Measurements from ENCODE around the gene CUL3. TPM values are rescaled to one million over a fixed set of nuclear protein-coding genes. Genes with fewer than 3 reads are reported as not detected.

Gene CUL3
- total and polyA plus RNA-seq, 2 experiments from 2014 or later, result 66.4 to 79.0 TPM

GRCh38 chr2:224469374-224469964 is 115.7 kb downstream of the CUL3 start:
- Histone ChIP-seq H3K9me3 (ENCODE audit: low read depth) (no peaks in the 10 kb centered on the region), H3K4me2 (no peak overlapping the region), H3K27me3 (no peaks in the 10 kb centered on the region), H4K20me1 (ENCODE audit: insufficient read depth, poor library complexity, severe bottlenecking) (no peaks in the 10 kb centered on the region), H2AFZ (no peak overlapping the region), H3K4me1 (ENCODE audit: insufficient read depth) (no peaks in the 10 kb centered on the region), H3K9me2 (replicated peaks; ENCODE audit: insufficient read depth) (no peaks in the 10 kb centered on the region), H3K79me2 (no peaks in the 10 kb centered on the region), H3K27ac (no peak overlapping the region), H3K4me3 (no peak overlapping the region), H3K36me3 (replicated peaks; ENCODE audit: insufficient read depth, low read depth) (no peaks in the 10 kb centered on the region)
- 82% methylated on average over 9 of the region's 9 CpGs for WGBS (ENCODE audit: low lambda C conversion rate, missing lambda C conversion rate)
- DNase-seq (ENCODE audit: low spot score), result no peak
- TF ChIP-seq EZH2phosphoT487 (IDR thresholded peaks at IDR 0.05; ENCODE audit: low read depth, severe bottlenecking, unreplicated experiment) (no peak), CTCF (IDR thresholded peaks at IDR 0.05; ENCODE audit: poor library complexity) (no peak), EZH2 (IDR thresholded peaks at IDR 0.05; ENCODE audit: borderline replicate concordance) (no peak)

- H3K27ac ChIP-seq, result peak overlapping the region; percentile 46
- no peaks in the 10 kb centered on the region for H3K9me2 ChIP-seq (replicated peaks; ENCODE audit: insufficient read depth)
- no peak for TF ChIP-seq EZH2phosphoT487 (IDR thresholded peaks at IDR 0.05; ENCODE audit: low read depth, severe bottlenecking, unreplicated experiment)
- no peak for TF ChIP-seq CTCF (IDR thresholded peaks at IDR 0.05; ENCODE audit: poor library complexity)
- TF ChIP-seq EZH2 (IDR thresholded peaks at IDR 0.05; ENCODE audit: borderline replicate concordance), result no peak
- no peak overlapping the region for H3K4me2 ChIP-seq
- no peaks in the 10 kb centered on the region for H3K27me3 ChIP-seq
- no peak overlapping the region for H2AFZ ChIP-seq
- H3K36me3 ChIP-seq (replicated peaks; ENCODE audit: insufficient read depth, low read depth), result no peaks in the 10 kb centered on the region
- H3K79me2 ChIP-seq, result no peaks in the 10 kb centered on the region
- 71% methylated on average over 3 of the region's 3 CpGs for WGBS (ENCODE audit: low lambda C conversion rate, missing lambda C conversion rate)
- H4K20me1 ChIP-seq (ENCODE audit: insufficient read depth, poor library complexity, severe bottlenecking), result no peaks in the 10 kb centered on the region
- H3K4me3 ChIP-seq, result no peak overlapping the region
- H3K9me3 ChIP-seq (ENCODE audit: low read depth), result no peaks in the 10 kb centered on the region
- DNase-seq (ENCODE audit: low spot score), result no peak
- H3K4me1 ChIP-seq (ENCODE audit: insufficient read depth), result no peaks in the 10 kb centered on the region
These were observed 118.8 kb downstream of the CUL3 start for GRCh38 chr2:224466304-224466895.

GRCh38 chr2:224461391-224461790 is 123.8 kb downstream of the CUL3 start:
- no peaks in the 10 kb centered on the region for H3K9me3 ChIP-seq (ENCODE audit: low read depth)
- H2AFZ ChIP-seq, result no peak overlapping the region
- H3K4me2 ChIP-seq, result no peak overlapping the region
- H4K20me1 ChIP-seq (ENCODE audit: insufficient read depth, poor library complexity, severe bottlenecking), result no peaks in the 10 kb centered on the region
- DNase-seq (ENCODE audit: low spot score), result no peak
- H3K36me3 ChIP-seq (replicated peaks; ENCODE audit: insufficient read depth, low read depth), result no peaks in the 10 kb centered on the region
- 81% methylated on average over 1 of the region's 1 CpG for WGBS (ENCODE audit: low lambda C conversion rate, missing lambda C conversion rate)
- H3K27me3 ChIP-seq, result no peaks in the 10 kb centered on the region
- no peak for TF ChIP-seq CTCF (IDR thresholded peaks at IDR 0.05; ENCODE audit: poor library complexity)
- TF ChIP-seq EZH2 (IDR thresholded peaks at IDR 0.05; ENCODE audit: borderline replicate concordance), result no peak
- TF ChIP-seq EZH2phosphoT487 (IDR thresholded peaks at IDR 0.05; ENCODE audit: low read depth, severe bottlenecking, unreplicated experiment), result no peak
- no peak overlapping the region for H3K4me3 ChIP-seq
- no peaks in the 10 kb centered on the region for H3K4me1 ChIP-seq (ENCODE audit: insufficient read depth)
- H3K79me2 ChIP-seq, result no peaks in the 10 kb centered on the region
- H3K9me2 ChIP-seq (replicated peaks; ENCODE audit: insufficient read depth), result no peaks in the 10 kb centered on the region
- H3K27ac ChIP-seq, result no peak overlapping the region

All from hepatocyte (in vitro differentiated cells).